AG09319 (cell line): ENCODE measurements around the gene KRTAP12-3.
"Not testable (repeated sequence)": the region's sequence is repeated elsewhere in the genome, so short reads cannot be mapped to it uniquely, and the experiment has no call there.

ENCODE experiments used
- DNase-seq: peaks from one replicate; pipeline ENCODE4 v3.0.0-alpha.2; 2010; ENCODE audit warnings: low read depth; ENCODE audit errors: extremely low read depth
- TF ChIP-seq, protein P1 (sequence below): IDR thresholded peaks from 2 replicates; pipeline ENCODE4 v1.5.1; 2011; ENCODE audit warnings: low read depth, mild to moderate bottlenecking, inconsistent platforms, low read length, moderate library complexity

The KRTAP12-3 gene, protein sequence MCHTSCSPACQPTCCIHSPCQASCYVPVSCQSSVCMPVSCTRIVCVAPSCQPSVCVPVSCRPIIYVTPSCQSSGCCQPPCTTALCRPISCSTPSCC

GRCh38 chr21:44657635-44658540, at the start of gene KRTAP12-3:
Gene KRTAP12-3, plus strand, starts transcription at chr21:44657932. Its CDS starts 48 bp downstream, at chr21:44657980.
- no peak for DNase-seq
- TF ChIP-seq, protein P1, sequence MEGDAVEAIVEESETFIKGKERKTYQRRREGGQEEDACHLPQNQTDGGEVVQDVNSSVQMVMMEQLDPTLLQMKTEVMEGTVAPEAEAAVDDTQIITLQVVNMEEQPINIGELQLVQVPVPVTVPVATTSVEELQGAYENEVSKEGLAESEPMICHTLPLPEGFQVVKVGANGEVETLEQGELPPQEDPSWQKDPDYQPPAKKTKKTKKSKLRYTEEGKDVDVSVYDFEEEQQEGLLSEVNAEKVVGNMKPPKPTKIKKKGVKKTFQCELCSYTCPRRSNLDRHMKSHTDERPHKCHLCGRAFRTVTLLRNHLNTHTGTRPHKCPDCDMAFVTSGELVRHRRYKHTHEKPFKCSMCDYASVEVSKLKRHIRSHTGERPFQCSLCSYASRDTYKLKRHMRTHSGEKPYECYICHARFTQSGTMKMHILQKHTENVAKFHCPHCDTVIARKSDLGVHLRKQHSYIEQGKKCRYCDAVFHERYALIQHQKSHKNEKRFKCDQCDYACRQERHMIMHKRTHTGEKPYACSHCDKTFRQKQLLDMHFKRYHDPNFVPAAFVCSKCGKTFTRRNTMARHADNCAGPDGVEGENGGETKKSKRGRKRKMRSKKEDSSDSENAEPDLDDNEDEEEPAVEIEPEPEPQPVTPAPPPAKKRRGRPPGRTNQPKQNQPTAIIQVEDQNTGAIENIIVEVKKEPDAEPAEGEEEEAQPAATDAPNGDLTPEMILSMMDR: no peak

DNA sequence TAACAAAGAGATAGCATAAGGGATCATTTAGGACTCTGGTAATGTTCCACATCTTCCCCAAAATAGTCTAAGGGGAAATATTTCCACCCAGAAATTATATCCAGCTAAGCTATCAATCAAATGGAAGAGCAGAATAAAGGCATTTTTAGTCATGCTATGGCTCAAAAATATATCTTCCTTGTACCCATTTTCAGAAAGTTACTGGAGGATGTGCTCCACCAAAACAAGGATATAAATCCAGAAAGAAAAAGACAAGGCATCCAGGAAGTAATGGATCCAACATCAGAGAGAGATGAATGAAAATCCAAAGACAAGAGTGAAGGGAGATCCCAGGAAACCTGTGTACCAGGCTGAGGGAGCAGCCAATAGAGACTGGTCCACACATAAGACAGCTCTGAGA, 48.5 kb upstream of the KRTAP12-3 start:
- TF ChIP-seq, protein P1: no peak
- DNase-seq: no peak

DNA sequence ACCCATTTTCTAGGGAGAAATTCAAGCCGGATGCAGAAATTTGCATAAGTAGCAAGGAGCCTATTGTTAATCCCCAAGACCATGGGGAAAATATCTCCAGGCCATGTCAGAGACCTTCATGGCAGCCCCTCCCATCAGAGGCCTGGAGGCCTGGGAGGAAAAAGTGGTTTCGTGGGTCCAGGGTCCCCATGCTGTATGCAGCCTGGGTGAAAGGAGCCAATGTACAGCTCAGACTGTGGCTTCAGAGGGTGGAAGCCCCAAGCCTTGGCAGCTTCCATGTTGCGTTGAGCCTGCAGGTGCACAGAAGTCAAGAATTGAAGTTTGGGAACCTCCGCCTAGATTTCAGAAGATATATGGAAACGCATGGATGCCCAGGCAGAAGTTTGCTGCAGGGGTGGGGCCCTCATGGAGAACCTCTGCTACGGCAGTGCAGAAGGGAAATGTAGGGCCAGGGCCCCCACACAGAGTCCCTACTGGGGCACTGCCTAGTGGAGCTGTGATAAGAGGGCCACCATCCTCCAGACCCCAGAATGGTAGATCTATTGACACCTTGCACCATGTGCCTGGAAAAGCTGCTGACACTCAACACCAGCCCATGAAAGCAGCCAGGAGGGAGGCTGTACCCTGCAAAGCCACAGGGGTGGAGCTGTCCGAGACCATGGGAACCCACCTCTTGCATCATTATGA, 47.4 kb upstream of the KRTAP12-3 start:
- not testable (repeated sequence) for DNase-seq

DNA sequence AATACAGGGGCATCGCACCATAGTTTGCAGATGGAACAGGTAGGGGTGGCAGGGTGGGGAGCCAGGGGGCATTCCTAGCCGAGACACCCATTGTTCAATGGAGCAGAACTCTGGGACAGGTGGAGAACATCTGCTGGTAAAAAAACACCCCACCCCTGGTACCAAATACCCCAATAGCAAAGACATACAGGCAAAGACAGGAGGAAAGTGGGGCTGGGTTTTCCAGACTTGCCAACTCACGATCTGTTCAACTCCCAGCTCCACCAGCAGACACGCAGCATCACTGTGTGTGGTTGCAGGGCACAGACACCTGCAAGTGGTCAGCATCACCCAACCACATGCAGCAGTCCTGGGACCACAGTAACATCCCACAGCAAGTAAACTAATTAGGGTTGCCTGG, 46.2 kb upstream of the KRTAP12-3 start:
- no peak for DNase-seq
- TF ChIP-seq, protein P1: no peak

DNA sequence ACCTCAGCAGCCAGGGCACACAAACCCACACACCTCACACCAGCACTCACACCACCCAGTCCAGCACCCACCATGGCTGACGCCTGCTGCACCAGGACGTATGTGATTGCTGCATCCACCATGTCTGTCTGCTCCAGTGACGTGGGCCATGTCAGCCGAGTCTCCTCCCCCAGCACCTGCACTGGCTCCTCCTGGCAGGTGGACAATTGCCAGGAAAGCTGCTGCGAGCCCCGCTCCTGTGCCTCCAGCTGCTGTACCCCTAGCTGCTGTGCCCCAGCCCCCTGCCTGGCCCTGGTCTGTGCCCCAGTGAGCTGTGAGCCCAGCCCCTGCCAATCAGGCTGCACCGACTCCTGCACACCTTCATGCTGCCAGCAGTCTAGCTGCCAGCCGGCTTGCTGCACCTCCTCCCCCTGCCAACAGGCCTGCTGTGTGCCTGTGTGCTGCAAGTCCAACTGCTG, 45.7 kb upstream of the KRTAP12-3 start, which contains the start of gene KRTAP10-8:
Gene KRTAP10-8, plus strand, starts transcription at position 51 of the 458 bp plus-strand sequence. Its CDS starts 22 bp downstream, at position 73.
- DNase-seq: no peak
- TF ChIP-seq, protein P1: no peak

DNA sequence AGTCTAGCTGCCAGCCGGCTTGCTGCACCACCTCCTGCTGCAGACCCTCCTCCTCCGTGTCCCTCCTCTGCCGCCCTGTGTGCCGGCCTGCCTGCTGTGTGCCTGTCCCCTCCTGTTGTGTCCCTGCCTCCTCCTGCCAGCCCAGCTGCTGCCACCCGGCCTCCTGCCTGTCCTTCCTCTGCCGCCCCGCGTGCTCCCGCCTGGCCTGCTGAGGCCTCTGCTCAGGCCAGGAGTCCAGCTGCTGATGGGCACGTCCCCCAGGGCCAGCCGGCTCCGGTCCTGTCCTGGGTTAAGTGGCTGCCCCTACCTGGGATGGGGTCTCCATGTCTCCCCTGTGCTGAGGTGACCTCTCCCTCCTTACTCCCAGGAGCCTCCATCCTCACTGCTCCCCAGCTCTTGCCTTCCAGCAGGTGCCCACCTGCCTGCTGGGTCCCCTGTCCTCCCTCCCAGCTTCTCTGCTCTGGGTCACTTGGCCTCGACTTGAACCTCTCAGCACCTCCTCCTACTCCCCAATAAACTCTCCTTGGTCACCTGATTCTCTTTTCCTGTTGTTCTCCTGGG, 45.0 kb upstream of the KRTAP12-3 start:
- no peak for DNase-seq
- TF ChIP-seq, protein P1: no peak

- TF ChIP-seq, protein P1: no peak
- DNase-seq: no peak
Observed at GRCh38 chr21:44613386-44614155, 44.2 kb upstream of the KRTAP12-3 start.
